Mammary epithelial cell (primary cell): ENCODE measurements around the gene ACVR1C.

Source experiments
- EZH2 ChIP-seq: IDR thresholded peaks from 2 replicates; pipeline ENCODE4 v1.6.1; 2012; ENCODE audit warnings: low read length, inconsistent platforms, borderline replicate concordance
- TF ChIP-seq, protein P1 (sequence below), 2 donors: IDR thresholded peaks in 1 of 2; conservative IDR thresholded peaks in 1 of 2; 2 replicates each; pipeline ENCODE4 v1.5.1; 2011 to 2012; ENCODE audit warnings: inconsistent platforms in 2 of 2, low read length in 2 of 2, mild to moderate bottlenecking in 2 of 2, control low read depth in 1 of 2, low read depth in 1 of 2; ENCODE audit not compliant: insufficient read depth in 1 of 2; ENCODE audit errors: extremely low read depth in 1 of 2

- TF ChIP-seq, protein P1, sequence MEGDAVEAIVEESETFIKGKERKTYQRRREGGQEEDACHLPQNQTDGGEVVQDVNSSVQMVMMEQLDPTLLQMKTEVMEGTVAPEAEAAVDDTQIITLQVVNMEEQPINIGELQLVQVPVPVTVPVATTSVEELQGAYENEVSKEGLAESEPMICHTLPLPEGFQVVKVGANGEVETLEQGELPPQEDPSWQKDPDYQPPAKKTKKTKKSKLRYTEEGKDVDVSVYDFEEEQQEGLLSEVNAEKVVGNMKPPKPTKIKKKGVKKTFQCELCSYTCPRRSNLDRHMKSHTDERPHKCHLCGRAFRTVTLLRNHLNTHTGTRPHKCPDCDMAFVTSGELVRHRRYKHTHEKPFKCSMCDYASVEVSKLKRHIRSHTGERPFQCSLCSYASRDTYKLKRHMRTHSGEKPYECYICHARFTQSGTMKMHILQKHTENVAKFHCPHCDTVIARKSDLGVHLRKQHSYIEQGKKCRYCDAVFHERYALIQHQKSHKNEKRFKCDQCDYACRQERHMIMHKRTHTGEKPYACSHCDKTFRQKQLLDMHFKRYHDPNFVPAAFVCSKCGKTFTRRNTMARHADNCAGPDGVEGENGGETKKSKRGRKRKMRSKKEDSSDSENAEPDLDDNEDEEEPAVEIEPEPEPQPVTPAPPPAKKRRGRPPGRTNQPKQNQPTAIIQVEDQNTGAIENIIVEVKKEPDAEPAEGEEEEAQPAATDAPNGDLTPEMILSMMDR (conservative IDR thresholded peaks at IDR 0.05 in 1 of 2, IDR thresholded peaks at IDR 0.05 in 1 of 2; ENCODE audit: extremely low read depth in 1 of 2, insufficient read depth in 1 of 2, low read depth in 1 of 2, low read length in 2 of 2) = no peak
- no peak for TF ChIP-seq EZH2
Measured at GRCh38 chr2:157488877-157489276, 139.8 kb downstream of the ACVR1C start.
